Uterus (tissue), 4 donors: ENCODE measurements around the gene KMT2A. TPM values are rescaled to one million over a fixed set of nuclear protein-coding genes. Genes with fewer than 3 reads are reported as not detected.

Source experiments
- DNase-seq, 2 donors: peaks; one replicate each; pipeline ENCODE4 v3.0.0-alpha.2; 2019 to 2020
- H3K27ac ChIP-seq, 2 donors: fragments of 200-600 bp; sonication (generic); 1 replicate in 1 of 2; 2 replicates in 1 of 2; pipeline ENCODE4 v1.5.1; 2016 to 2018
- H3K27me3 ChIP-seq, 2 donors: fragments of 200-600 bp; sonication (generic); one replicate each; pipeline ENCODE4 v1.5.1; 2018 to 2019; ENCODE audit warnings: control low read depth in 1 of 2
- H3K36me3 ChIP-seq, 2 donors: fragments of 200-600 bp; sonication (generic); one replicate each; pipeline ENCODE4 v1.5.1; 2019; ENCODE audit warnings: control low read depth in 1 of 2
- H3K4me1 ChIP-seq, 2 donors: fragments of 200-600 bp; sonication (generic); one replicate each; pipeline ENCODE4 v1.5.1; 2018 to 2019; ENCODE audit warnings: control low read depth in 1 of 2
- H3K4me3 ChIP-seq, 2 donors: fragments of 200-600 bp; sonication (generic); 1 replicate in 1 of 2; 2 replicates in 1 of 2; pipeline ENCODE4 v1.5.1; 2018 to 2019; ENCODE audit warnings: mild to moderate bottlenecking in 1 of 2
- H3K9me3 ChIP-seq, 2 donors: fragments of 200-600 bp; sonication (generic); one replicate each; pipeline ENCODE4 v1.5.1; 2019; ENCODE audit warnings: control low read depth in 1 of 2
- POLR2A ChIP-seq, 2 donors: fragments of 450-650 bp; IDR thresholded peaks; one replicate each; pipeline ENCODE4 v1.6.1; 2016; ENCODE audit warnings: antibody characterized with exemption in 2 of 2, mild to moderate bottlenecking in 1 of 2, moderate library complexity in 1 of 2
- intact Hi-C: fragments of 100-400 bp; cut with DNase I; formaldehyde crosslinking; loops from one replicate; pipeline ENCODE4 v1.15.1; 2023; ENCODE audit warnings: low total_unique reads
- total RNA-seq, 4 donors: library from RNA; depleted of rRNA in 3 of 4; stranded (reverse); fragments of >200 nt in 3 of 4; gene quantifications; one replicate each; pipeline versions ENCODE4 v1.1.0 to v1.2.4, GENCODE V29; 2014 to 2023
- TF ChIP-seq, protein P1 (sequence below), 4 experiments: fragments of 200-600 bp in 2 of 4; fragments of 450-650 bp in 2 of 4; sonication (generic) in 2 of 4; IDR thresholded peaks; one replicate each; pipeline ENCODE4 v1.5.1; 2016 to 2019; ENCODE audit warnings: antibody characterized with exemption in 4 of 4, mild to moderate bottlenecking in 2 of 4, moderate library complexity in 1 of 4
- donor health status: DM: yes; HTN: yes; CAD: no.

The KMT2A gene
- total RNA-seq, 4 donors from 2014 or later = 41.0 to 142 (median 73.9) TPM

DNA sequence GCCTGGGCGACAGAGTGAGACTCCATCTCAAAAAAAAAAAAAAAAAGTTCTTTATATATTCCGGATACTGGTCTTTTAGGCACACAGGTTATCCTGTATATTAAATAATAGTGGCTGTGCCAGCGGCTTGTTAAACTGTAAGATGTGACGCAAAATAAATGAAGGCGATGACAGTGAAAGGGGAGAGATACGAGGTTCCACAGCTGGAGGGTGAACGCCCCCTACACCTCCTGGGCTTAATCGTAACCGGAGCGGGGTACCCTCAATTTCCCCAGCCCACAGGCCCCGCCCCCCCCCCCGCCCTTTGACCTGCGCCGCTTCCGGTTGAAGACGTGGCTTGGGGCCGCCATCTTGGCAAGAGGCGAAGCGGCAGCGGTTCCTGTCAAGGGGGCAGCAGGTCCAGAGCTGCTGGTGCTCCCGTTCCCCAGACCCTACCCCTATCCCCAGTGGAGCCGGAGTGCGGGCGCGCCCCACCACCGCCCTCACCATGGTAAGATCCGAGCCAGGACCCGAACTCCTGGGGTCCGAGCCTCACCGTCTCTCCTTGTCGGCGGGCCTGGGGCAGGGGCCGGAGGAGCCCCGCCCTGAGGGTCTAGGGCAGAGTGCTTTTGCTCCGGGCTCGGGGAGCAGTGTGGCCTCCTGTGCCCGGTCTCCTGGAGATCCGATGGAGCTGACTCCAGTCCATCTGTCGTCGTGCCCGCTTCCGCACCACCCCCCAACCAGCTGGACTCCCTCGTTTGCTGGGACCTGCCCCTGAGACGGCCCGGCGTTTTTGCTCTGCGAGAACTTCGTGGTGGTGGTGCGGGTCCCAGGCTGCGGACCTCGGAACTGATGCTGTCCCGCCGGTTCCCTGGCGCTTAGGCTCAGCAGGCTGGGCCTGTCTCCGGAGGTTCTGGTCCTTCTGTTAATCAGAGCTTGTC is 136.0 kb downstream of the KMT2A start, which contains the start of gene ARCN1:
ARCN1 (plus strand) TSS at position 349 of the 920 bp plus-strand sequence; CDS start at position 488, 139 bp downstream.
- intact Hi-C loops = no loop called here
- H3K9me3 ChIP-seq = no peaks in the 10 kb centered on the region
- H3K4me1 ChIP-seq = peaks cover 0 to 20% of the 10 kb centered on the region in 2 donors
- no peaks in the 10 kb centered on the region for H3K27me3 ChIP-seq
- H3K27ac ChIP-seq = peak within 1 kb of the TSS; percentile 95 to 96
- peak; percentile 79 for DNase-seq
- TF ChIP-seq POLR2A (IDR thresholded peaks at IDR 0.05) = peak; percentile 9 to 69
- TF ChIP-seq, protein P1, sequence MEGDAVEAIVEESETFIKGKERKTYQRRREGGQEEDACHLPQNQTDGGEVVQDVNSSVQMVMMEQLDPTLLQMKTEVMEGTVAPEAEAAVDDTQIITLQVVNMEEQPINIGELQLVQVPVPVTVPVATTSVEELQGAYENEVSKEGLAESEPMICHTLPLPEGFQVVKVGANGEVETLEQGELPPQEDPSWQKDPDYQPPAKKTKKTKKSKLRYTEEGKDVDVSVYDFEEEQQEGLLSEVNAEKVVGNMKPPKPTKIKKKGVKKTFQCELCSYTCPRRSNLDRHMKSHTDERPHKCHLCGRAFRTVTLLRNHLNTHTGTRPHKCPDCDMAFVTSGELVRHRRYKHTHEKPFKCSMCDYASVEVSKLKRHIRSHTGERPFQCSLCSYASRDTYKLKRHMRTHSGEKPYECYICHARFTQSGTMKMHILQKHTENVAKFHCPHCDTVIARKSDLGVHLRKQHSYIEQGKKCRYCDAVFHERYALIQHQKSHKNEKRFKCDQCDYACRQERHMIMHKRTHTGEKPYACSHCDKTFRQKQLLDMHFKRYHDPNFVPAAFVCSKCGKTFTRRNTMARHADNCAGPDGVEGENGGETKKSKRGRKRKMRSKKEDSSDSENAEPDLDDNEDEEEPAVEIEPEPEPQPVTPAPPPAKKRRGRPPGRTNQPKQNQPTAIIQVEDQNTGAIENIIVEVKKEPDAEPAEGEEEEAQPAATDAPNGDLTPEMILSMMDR (IDR thresholded peaks at IDR 0.05) = no peak
- H3K36me3 ChIP-seq = no peaks in the 10 kb centered on the region
- peak within 1 kb of the TSS; percentile 71 to 97 for H3K4me3 ChIP-seq

DNA sequence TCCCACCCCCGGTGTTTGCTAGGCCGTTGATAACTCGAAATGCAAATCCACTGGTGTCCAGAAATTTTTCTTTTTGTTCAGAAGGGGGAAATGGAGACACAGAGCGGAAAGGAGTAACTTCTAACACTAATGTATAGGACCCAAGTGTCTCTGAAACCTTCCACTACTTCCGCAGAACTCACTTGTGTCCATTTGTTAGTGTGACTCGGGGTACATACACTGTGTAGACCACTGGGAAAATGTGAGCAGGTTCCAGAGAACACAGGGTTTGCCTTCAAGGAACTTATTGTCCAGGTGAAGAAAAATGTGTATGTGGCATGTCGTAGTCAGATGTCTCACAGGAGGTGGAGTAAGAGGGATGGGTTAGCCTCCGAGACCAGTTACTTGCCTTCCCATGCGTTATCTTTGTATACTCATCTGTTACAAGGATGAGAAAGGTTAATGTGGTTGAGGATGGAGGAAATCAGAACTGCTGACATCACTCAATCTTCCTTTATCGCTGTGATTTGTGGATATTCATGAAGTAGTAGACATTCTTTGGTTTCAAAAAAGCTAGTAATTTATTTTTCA is 136.8 kb downstream of the KMT2A start:
- Histone ChIP-seq H3K4me1 (peaks cover 0 to 20% of the 10 kb centered on the region in 2 donors), H3K36me3 (no peaks in the 10 kb centered on the region), H3K27ac (peak overlapping the region; percentile 95 to 96), H3K9me3 (no peaks in the 10 kb centered on the region), H3K4me3 (peak overlapping the region; percentile 71 to 97), H3K27me3 (no peaks in the 10 kb centered on the region)
- no peak for DNase-seq
- TF ChIP-seq, protein P1 (IDR thresholded peaks at IDR 0.05) = no peak
- TF ChIP-seq POLR2A (IDR thresholded peaks at IDR 0.05) = no peak
- intact Hi-C loops = no loop called here

DNA sequence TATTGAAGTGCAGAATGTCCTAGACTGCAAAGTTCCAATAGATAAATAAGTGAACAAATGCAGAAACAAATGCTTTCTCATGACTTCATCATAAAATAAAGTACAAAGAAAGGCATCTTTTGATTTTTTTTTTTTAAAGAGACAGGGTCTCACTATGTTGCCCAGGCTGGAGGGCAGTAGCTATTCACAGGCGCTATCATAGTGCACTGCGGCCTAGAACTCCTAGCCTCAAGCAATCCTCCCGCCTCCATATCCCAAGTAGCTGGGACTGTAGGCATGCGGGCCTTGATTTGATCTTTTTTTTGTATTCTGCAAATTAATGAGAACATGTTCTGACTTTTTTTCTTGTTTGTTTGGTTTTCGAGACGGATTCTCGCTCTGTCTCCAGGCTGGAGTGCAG is 138.3 kb downstream of the KMT2A start:
- intact Hi-C loops = no loop called here
- no peak for DNase-seq
- peak overlapping the region in 1 of 2 donors; percentile 0 for H3K27ac ChIP-seq
- H3K9me3 ChIP-seq = no peaks in the 10 kb centered on the region
- H3K4me3 ChIP-seq = peak overlapping the region; percentile 3 to 8
- TF ChIP-seq, protein P1 (IDR thresholded peaks at IDR 0.05) = no peak
- no peak for TF ChIP-seq POLR2A (IDR thresholded peaks at IDR 0.05)
- no peaks in the 10 kb centered on the region for H3K36me3 ChIP-seq
- no peaks in the 10 kb centered on the region for H3K27me3 ChIP-seq
- peaks cover 0 to 20% of the 10 kb centered on the region in 2 donors for H3K4me1 ChIP-seq

Other genes starting within 250 kb of the KMT2A start
- gene JAML, start 211.5 kb upstream of the KMT2A start, total RNA-seq = 1 to 10 TPM; 1.2 to 9.1 (median 5.6) TPM
- gene MPZL3, start 184.1 kb upstream of the KMT2A start, total RNA-seq = 1 to 10 TPM in 3 of 4 donors, under 1 TPM in 1; 0.26 to 8.3 (median 3.3) TPM
- gene MPZL2, start 172.2 kb upstream of the KMT2A start, total RNA-seq = 100 to 1,000 TPM in 1 of 4 donors, 10 to 100 TPM in 3; 40.9 to 191 (median 73.9) TPM
- 1 to 10 TPM in 1 of 4 donors, under 1 TPM in 1, not detected in 2; 0.48 to 2.4 TPM for gene CD3E, start 131.8 kb upstream of the KMT2A start, total RNA-seq
- gene CD3D, start 93.8 kb upstream of the KMT2A start, total RNA-seq = 1 to 10 TPM in 1 of 4 donors, not detected in 3; 1.7 TPM
- 1 to 10 TPM in 1 of 4 donors, under 1 TPM in 1, not detected in 2; 0.34 to 6.2 TPM for gene CD3G, start 92.1 kb upstream of the KMT2A start, total RNA-seq
- 10 to 100 TPM; 31.0 to 41.2 (median 33.3) TPM for gene UBE4A, start 76.9 kb upstream of the KMT2A start, total RNA-seq
- 100 to 1,000 TPM in 3 of 4 donors, 10 to 100 TPM in 1; 36.4 to 274 (median 152) TPM for gene ATP5MG, start 34.9 kb upstream of the KMT2A start, total RNA-seq
- gene TTC36, start 91.0 kb downstream of the KMT2A start, total RNA-seq = 1 to 10 TPM in 1 of 4 donors, not detected in 3; 1.8 TPM
- 10 to 100 TPM in 3 of 4 donors, 1 to 10 TPM in 1; 6.1 to 26.8 (median 15.8) TPM for gene TMEM25, start 94.7 kb downstream of the KMT2A start, total RNA-seq
- gene IFT46, start 129.4 kb downstream of the KMT2A start, total RNA-seq = 10 to 100 TPM; 37.4 to 73.5 (median 58.7) TPM
- gene ARCN1, start 135.9 kb downstream of the KMT2A start, total RNA-seq = 100 to 1,000 TPM in 2 of 4 donors, 10 to 100 TPM in 2; 55.3 to 154 (median 112) TPM
- 100 to 1,000 TPM in 3 of 4 donors, 10 to 100 TPM in 1; 53.5 to 517 (median 287) TPM for gene PHLDB1, start 171.1 kb downstream of the KMT2A start, total RNA-seq
- not detected for gene TREH, start 243.2 kb downstream of the KMT2A start, total RNA-seq